IMR-90 (cell line): Measurements from ENCODE around the gene RIPK4. TPM values are rescaled to one million over a fixed set of nuclear protein-coding genes. Genes with fewer than 3 reads are reported as not detected.

Experiments used
- ATAC-seq: fragments of 200-7000 bp; cut with Tn5 transposase; 2 replicates; pipeline ENCODE4 v1.9.1; 2020; ENCODE audit warnings: low read depth, mild to moderate bottlenecking, moderate library complexity
- BruUV-seq: library from RNA; stranded (reverse); fragments of 400-500 nt; replicated peaks from 2 replicates; lab custom pipeline; 2021; lab: Mats Ljungman, UMichigan
- CTCF ChIA-PET: fragments of 300-600 bp; formaldehyde crosslinking; extraction: SDS; loops from one replicate; lab custom pipeline; 2021; ENCODE audit warnings: antibody characterized with exemption; lab: Yijun Ruan, JAX
- POLR2A ChIA-PET: fragments of 300-600 bp; sonication (Branson Sonifier 250); formaldehyde crosslinking; loops from one replicate; lab custom pipeline; 2022; ENCODE audit warnings: antibody characterized with exemption; ENCODE audit not compliant: unreplicated experiment; lab: Charles Lee
- DNase-seq: peaks from one replicate; pipeline ENCODE4 v3.0.0; 2013
- H2AFZ ChIP-seq: replicated peaks from 2 replicates; pipeline ENCODE3; 2013; ENCODE audit warnings: low read length, mild to moderate bottlenecking; ENCODE audit not compliant: poor library complexity
- H2AK5ac ChIP-seq: 2 replicates; pipeline ENCODE4 v1.6.1; 2013; ENCODE audit warnings: low read depth, low read length, inconsistent platforms
- H2AK9ac ChIP-seq: replicated peaks from 2 replicates; pipeline ENCODE3; 2013; ENCODE audit warnings: mild to moderate bottlenecking, low read depth, low read length, moderate library complexity; ENCODE audit not compliant: poor library complexity
- H2BK120ac ChIP-seq: 2 replicates; pipeline ENCODE4 v1.6.1; 2013; ENCODE audit warnings: low read depth, low read length, inconsistent platforms
- H2BK15ac ChIP-seq: 3 replicates; pipeline ENCODE4 v1.6.1; 2013; ENCODE audit warnings: low read depth, low read length, inconsistent platforms
- H2BK20ac ChIP-seq: 2 replicates; pipeline ENCODE4 v1.6.1; 2013; ENCODE audit warnings: low read depth, mild to moderate bottlenecking, inconsistent platforms, low read length, moderate library complexity
- H2BK5ac ChIP-seq: 2 replicates; pipeline ENCODE4 v1.6.1; 2013; ENCODE audit warnings: mild to moderate bottlenecking, low read depth, low read length, inconsistent platforms; ENCODE audit not compliant: poor library complexity, severe bottlenecking
- H3K14ac ChIP-seq: replicated peaks from 2 replicates; pipeline ENCODE4 v1.6.1; 2013; ENCODE audit warnings: low read depth, low read length, inconsistent platforms
- H3K18ac ChIP-seq: 2 replicates; pipeline ENCODE4 v1.6.1; 2013; ENCODE audit warnings: low read depth, low read length, control low read depth
- H3K23ac ChIP-seq: 2 replicates; pipeline ENCODE4 v1.6.1; 2013; ENCODE audit warnings: low read depth, low read length, inconsistent platforms
- H3K27ac ChIP-seq: 2 replicates; pipeline ENCODE4 v1.5.1; 2013; ENCODE audit warnings: mild to moderate bottlenecking, control low read depth, low read length; ENCODE audit not compliant: insufficient read depth
- H3K27me3 ChIP-seq: 2 replicates; pipeline ENCODE4 v1.6.1; 2013; ENCODE audit warnings: low read length; ENCODE audit not compliant: control insufficient read depth, insufficient read depth
- H3K36me3 ChIP-seq: 2 replicates; pipeline ENCODE4 v1.6.1; 2013; ENCODE audit warnings: low read length, mixed read lengths; ENCODE audit not compliant: control insufficient read depth, insufficient read depth
- H3K4ac ChIP-seq: 2 replicates; pipeline ENCODE4 v1.6.1; 2013; ENCODE audit warnings: low read depth, low read length, inconsistent platforms
- H3K4me1 ChIP-seq: 2 replicates; pipeline ENCODE4 v1.6.1; 2013; ENCODE audit warnings: low read length, mixed read lengths; ENCODE audit not compliant: control insufficient read depth, insufficient read depth
- H3K4me2 ChIP-seq: 2 replicates; pipeline ENCODE4 v1.6.1; 2013; ENCODE audit warnings: low read depth, mild to moderate bottlenecking, control low read depth, low read length, moderate library complexity
- H3K4me3 ChIP-seq: 2 replicates; pipeline ENCODE4 v1.5.1; 2013; ENCODE audit warnings: low read depth, mild to moderate bottlenecking, control low read depth, low read length, moderate library complexity; ENCODE audit not compliant: insufficient read depth
- H3K56ac ChIP-seq: 2 replicates; pipeline ENCODE4 v1.6.1; 2013; ENCODE audit warnings: low read length, inconsistent platforms; ENCODE audit not compliant: insufficient read depth; ENCODE audit errors: extremely low read depth
- H3K79me1 ChIP-seq, 2 experiments: 2 replicates each; pipeline ENCODE4 v1.6.1; 2013; ENCODE audit warnings: low read length in 2 of 2, inconsistent platforms in 1 of 2, low read depth in 1 of 2
- H3K9ac ChIP-seq: 2 replicates; pipeline ENCODE4 v1.6.1; 2013; ENCODE audit warnings: low read depth, low read length, control low read depth
- H3K9me1 ChIP-seq: 2 replicates; pipeline ENCODE4 v1.6.1; 2013; ENCODE audit warnings: low read length, inconsistent platforms; ENCODE audit not compliant: insufficient read depth
- H3K9me3 ChIP-seq: 2 replicates; pipeline ENCODE4 v1.6.1; 2013; ENCODE audit warnings: low read length; ENCODE audit not compliant: control insufficient read depth, insufficient read depth
- H4K20me1 ChIP-seq: 2 replicates; pipeline ENCODE4 v1.6.1; 2013; ENCODE audit warnings: low read length, inconsistent platforms; ENCODE audit not compliant: insufficient read depth
- H4K5ac ChIP-seq: 2 replicates; pipeline ENCODE4 v1.6.1; 2013; ENCODE audit warnings: mild to moderate bottlenecking, low read depth, low read length, control low read depth
- H4K8ac ChIP-seq, 2 experiments: 2 replicates each; pipeline ENCODE4 v1.6.1; 2013; ENCODE audit warnings: low read depth in 2 of 2, low read length in 2 of 2, control low read depth in 1 of 2, inconsistent platforms in 1 of 2
- H4K91ac ChIP-seq: 2 replicates; pipeline ENCODE4 v1.6.1; 2013; ENCODE audit warnings: low read depth, low read length, inconsistent platforms; ENCODE audit not compliant: insufficient read depth
- BHLHE40 ChIP-seq: fragments of 150-350 bp; IDR thresholded peaks from 2 replicates; pipeline ENCODE4 v1.6.1; 2016; ENCODE audit warnings: mild to moderate bottlenecking, low read depth, low read length
- MAZ ChIP-seq: IDR thresholded peaks from 2 replicates; pipeline ENCODE4 v1.6.1; 2012; ENCODE audit warnings: low read depth, mild to moderate bottlenecking, low read length, improper control_type of control experiment, moderate library complexity, borderline replicate concordance
- POLR2A ChIP-seq: IDR thresholded peaks from 2 replicates; pipeline ENCODE4 v1.6.1; 2012; ENCODE audit warnings: mild to moderate bottlenecking, low read depth, low read length
- SMC3 ChIP-seq: fragments of 150-350 bp; IDR thresholded peaks from 2 replicates; pipeline ENCODE4 v1.6.1; 2016; ENCODE audit warnings: low read depth, mild to moderate bottlenecking, antibody characterized with exemption, low read length, moderate library complexity
- WGBS, 2 experiments: methylation state at CpG; one replicate each; pipeline versions ENCODE4 v1.1.5 to v1.1.7; 2013; ENCODE audit warnings: missing lambda C conversion rate in 2 of 2; ENCODE audit not compliant: insufficient read length in 1 of 2; ENCODE audit errors: extremely low coverage in 2 of 2; 5-methylcytosine and 5-hydroxymethylcytosine counted together
- dilution Hi-C: fragments of 300-500 bp; cut with HindIII; formaldehyde crosslinking; loops from one replicate; pipeline ENCODE4 v1.14.3; 2018; ENCODE audit warnings: low sequenced_read_pairs; ENCODE audit not compliant: unreplicated experiment
- in situ Hi-C: fragments of 300-500 bp; cut with MboI; formaldehyde crosslinking; loops from 3 replicates; pipeline ENCODE4 v1.14.3; 2019; ENCODE audit warnings: low sequenced_read_pairs, inconsistent platforms, mixed read lengths
- intact Hi-C: fragments of 100-400 bp; cut with micrococcal nuclease; formaldehyde crosslinking; loops from 2 replicates; pipeline ENCODE4 v1.10.0; 2022
- polyA plus RNA-seq, 3 experiments: library from polyadenylated mRNA; depleted of rRNA; stranded (reverse); fragments of >200 nt; gene quantifications; 2 replicates each; pipeline ENCODE4 v1.2.3, GENCODE V29; 2012; ENCODE audit warnings: low replicate concordance in 1 of 3
- total RNA-seq: library from RNA; depleted of rRNA; stranded (reverse); fragments of >200 nt; gene quantifications from 2 replicates; pipeline ENCODE4 v1.2.3, GENCODE V29; 2012

RIPK4 gene
- total and polyA plus RNA-seq, 2 of the 4 experiments (the other 2 are of a cell fraction) = under 0.01 to 0.03 TPM

- Histone ChIP-seq H4K91ac (0 out of 2 replicates have a peak overlapping the region, but pooled peaks have one; percentile 51), H3K9me1 (peaks cover 6% of the 10 kb centered on the region), H3K18ac (no peak overlapping the region), H3K27ac (no peak overlapping the region), H3K23ac (no peak overlapping the region), H2BK20ac (peak overlapping the region; percentile 25; the same call in 1 of the 2 replicates), H4K5ac (no peak overlapping the region), H2AFZ (peak overlapping the region; percentile 77), H3K4me1 (0 out of 2 replicates have a peak, but pooled peaks cover 5% of the 10 kb centered on the region), H3K4me3 (no peak overlapping the region), H3K4ac (peak overlapping the region; percentile 26; the same call in 1 of the 2 replicates), H2AK5ac (no peak overlapping the region), H2BK120ac (peak overlapping the region; percentile 52), H3K79me1 (no peaks in the 10 kb centered on the region), H4K20me1 (no peaks in the 10 kb centered on the region), H2AK9ac (no peak overlapping the region), H3K14ac (no peak overlapping the region), H3K9ac (no peak overlapping the region), H3K9me3 (peaks cover 2% of the 10 kb centered on the region), H4K8ac (no peak overlapping the region; a peak in 1 of 4 replicates), H3K27me3 (peaks cover 20% of the 10 kb centered on the region), H3K56ac (no peak overlapping the region), H2BK5ac (no peak overlapping the region), H2BK15ac (no peak overlapping the region), H3K4me2 (no peak overlapping the region), H3K36me3 (no peaks in the 10 kb centered on the region)
- intact Hi-C loops (no loop called here), dilution Hi-C loops (no loop called here), in situ Hi-C loops (no loop called here)
- ChIA-PET POLR2A (interaction anchor here (0.6 kb wide), 1 partner anchor 34 kb away, joined by 3 read pairs; no protein-coding TSS in a partner anchor), CTCF (interaction anchor here (0.7 kb wide), 1 partner anchor 55 kb away, joined by 4 read pairs; no protein-coding TSS in a partner anchor)
- BruUV-seq = no TSS peak
- DNase-seq (no peak), ATAC-seq (peak; percentile 25)
- 46% methylated on average over 6 of the region's 31 CpGs; no CpG with 5 or more reads in 1 of the 2 experiments for WGBS, 2 experiments
- TF ChIP-seq MAZ (no peak), POLR2A (no peak), BHLHE40 (no peak), SMC3 (no peak)
These were observed 38.8 kb downstream of the RIPK4 start for GRCh38 chr21:41727784-41728763.
